Left lung (tissue), 10 donors: ENCODE data around the gene EIF5B. TPM values are rescaled to one million over a fixed set of nuclear protein-coding genes. Genes with fewer than 3 reads are reported as not detected.

Experiments
- ATAC-seq: fragments of 200-7000 bp; cut with Tn5 transposase; one replicate; pipeline ENCODE4 v1.9.1; 2020; ENCODE audit warnings: moderate library complexity
- DNase-seq, 4 donors: peaks; one replicate each; pipeline ENCODE4 v3.0.0-alpha.2; 2013 to 2020
- H3K27ac ChIP-seq, 2 donors: fragments of 200-600 bp; sonication (generic) in 1 of 2; one replicate each; pipeline versions ENCODE4 v1.5.0 to v1.8.0; 2020 to 2021
- H3K27me3 ChIP-seq, 2 donors: fragments of 200-600 bp; sonication (generic) in 1 of 2; one replicate each; pipeline versions ENCODE4 v1.5.0 to v1.8.0; 2020 to 2021
- H3K36me3 ChIP-seq, 2 donors: fragments of 200-600 bp; sonication (generic) in 1 of 2; one replicate each; pipeline versions ENCODE4 v1.5.0 to v1.8.0; 2020 to 2021
- H3K4me1 ChIP-seq, 2 donors: fragments of 200-600 bp; one replicate each; pipeline ENCODE4 v1.8.0; 2021
- H3K4me3 ChIP-seq, 2 donors: fragments of 200-600 bp; sonication (generic) in 1 of 2; one replicate each; pipeline versions ENCODE4 v1.5.0 to v1.8.0; 2020 to 2021; ENCODE audit warnings: mild to moderate bottlenecking in 1 of 2
- H3K9me3 ChIP-seq, 2 donors: fragments of 200-600 bp; sonication (generic) in 1 of 2; one replicate each; pipeline versions ENCODE4 v1.5.0 to v1.8.0; 2020 to 2021
- intact Hi-C, 2 donors: fragments of 100-400 bp; cut with DNase I; formaldehyde crosslinking; loops; one replicate each; pipeline versions ENCODE4 v1.11.2 to v1.14.2; 2022
- polyA plus RNA-seq, 6 donors: library from polyadenylated mRNA; unstranded; fragments of 120-200 nt; gene quantifications; one replicate each; pipeline ENCODE4 v1.2.1, GENCODE V29; 2013; ENCODE audit not compliant: insufficient read length in 6 of 6
- total RNA-seq, 2 donors: library from RNA; stranded (reverse); fragmentation: NEBNext Ultra II Directional; extraction: Animal tissue kit (Norgen Biotek cat#: 25700); gene quantifications; one replicate each; pipeline ENCODE4 v1.2.1, GENCODE V29; 2021
- TF ChIP-seq, protein P1 (sequence below), 2 donors: fragments of 200-600 bp; sonication (generic) in 1 of 2; IDR thresholded peaks; one replicate each; pipeline versions ENCODE4 v1.5.0 to v1.8.0; 2021; ENCODE audit warnings: antibody characterized with exemption in 2 of 2
- donor health status: DM: no; HTN: yes; CAD: no.
- donor health status: DM: no; HTN: no; CAD: no.

Gene EIF5B
- total and polyA plus RNA-seq, 8 donors = 27.6 to 66.0 (median 59.1) TPM

DNA sequence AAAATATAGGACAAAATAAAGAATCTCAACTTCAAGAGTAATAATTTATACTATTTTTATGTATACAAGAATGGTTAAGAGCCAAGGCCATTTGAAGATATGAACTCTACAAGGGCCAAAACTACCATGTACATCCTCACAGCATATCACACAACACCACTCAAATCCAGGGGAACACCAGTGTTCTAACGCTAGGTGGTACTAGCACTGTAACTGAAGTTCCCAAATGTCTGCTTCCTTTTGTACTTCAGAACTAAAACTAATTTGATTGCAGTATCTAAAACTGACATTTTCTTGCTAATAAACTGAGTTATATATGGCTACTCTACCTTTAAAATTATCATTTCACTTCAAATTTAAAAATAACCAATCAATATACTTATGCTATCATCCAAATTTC is 105.6 kb downstream of the EIF5B start:
- ATAC-seq (peak; percentile 65), DNase-seq (no peak)

DNA sequence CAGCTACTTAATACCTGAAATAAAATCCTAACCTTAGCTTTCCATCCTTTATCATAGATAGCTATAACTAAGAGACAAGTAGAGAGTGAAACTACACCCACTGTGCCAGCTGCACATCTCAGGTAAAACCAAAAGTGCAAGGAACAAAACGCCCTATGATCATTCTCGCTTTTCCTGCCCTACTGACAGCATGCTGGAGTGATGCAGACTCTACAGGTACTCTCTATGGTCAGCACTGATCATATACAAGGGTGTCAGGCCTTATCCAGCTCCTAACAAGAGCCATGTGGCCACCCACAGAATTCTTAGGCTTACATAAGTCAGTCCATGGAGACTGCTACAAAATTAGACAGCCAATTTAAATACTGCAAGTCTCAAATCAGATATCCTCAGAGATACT is 107.0 kb downstream of the EIF5B start:
- Histone ChIP-seq H3K4me1 (no peaks in the 10 kb centered on the region), H3K4me3 (no peak overlapping the region), H3K27ac (no peak overlapping the region), H3K27me3 (no peaks in the 10 kb centered on the region), H3K36me3 (peaks cover 0 to 52% of the 10 kb centered on the region in 2 donors), H3K9me3 (no peaks in the 10 kb centered on the region)
- ATAC-seq (no peak), DNase-seq (no peak)
- TF ChIP-seq, protein P1, sequence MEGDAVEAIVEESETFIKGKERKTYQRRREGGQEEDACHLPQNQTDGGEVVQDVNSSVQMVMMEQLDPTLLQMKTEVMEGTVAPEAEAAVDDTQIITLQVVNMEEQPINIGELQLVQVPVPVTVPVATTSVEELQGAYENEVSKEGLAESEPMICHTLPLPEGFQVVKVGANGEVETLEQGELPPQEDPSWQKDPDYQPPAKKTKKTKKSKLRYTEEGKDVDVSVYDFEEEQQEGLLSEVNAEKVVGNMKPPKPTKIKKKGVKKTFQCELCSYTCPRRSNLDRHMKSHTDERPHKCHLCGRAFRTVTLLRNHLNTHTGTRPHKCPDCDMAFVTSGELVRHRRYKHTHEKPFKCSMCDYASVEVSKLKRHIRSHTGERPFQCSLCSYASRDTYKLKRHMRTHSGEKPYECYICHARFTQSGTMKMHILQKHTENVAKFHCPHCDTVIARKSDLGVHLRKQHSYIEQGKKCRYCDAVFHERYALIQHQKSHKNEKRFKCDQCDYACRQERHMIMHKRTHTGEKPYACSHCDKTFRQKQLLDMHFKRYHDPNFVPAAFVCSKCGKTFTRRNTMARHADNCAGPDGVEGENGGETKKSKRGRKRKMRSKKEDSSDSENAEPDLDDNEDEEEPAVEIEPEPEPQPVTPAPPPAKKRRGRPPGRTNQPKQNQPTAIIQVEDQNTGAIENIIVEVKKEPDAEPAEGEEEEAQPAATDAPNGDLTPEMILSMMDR (IDR thresholded peaks at IDR 0.05) = no peak
- intact Hi-C loops = no loop called here

More for the DNA sequence above, 105.6 kb downstream of the EIF5B start:
- intact Hi-C loops = no loop called here
- Histone ChIP-seq H3K36me3 (peaks cover 0 to 49% of the 10 kb centered on the region in 2 donors), H3K27me3 (no peaks in the 10 kb centered on the region), H3K9me3 (no peaks in the 10 kb centered on the region), H3K4me1 (no peaks in the 10 kb centered on the region), H3K27ac (no peak overlapping the region), H3K4me3 (no peak overlapping the region)
- TF ChIP-seq, protein P1 (IDR thresholded peaks at IDR 0.05) = no peak

DNA sequence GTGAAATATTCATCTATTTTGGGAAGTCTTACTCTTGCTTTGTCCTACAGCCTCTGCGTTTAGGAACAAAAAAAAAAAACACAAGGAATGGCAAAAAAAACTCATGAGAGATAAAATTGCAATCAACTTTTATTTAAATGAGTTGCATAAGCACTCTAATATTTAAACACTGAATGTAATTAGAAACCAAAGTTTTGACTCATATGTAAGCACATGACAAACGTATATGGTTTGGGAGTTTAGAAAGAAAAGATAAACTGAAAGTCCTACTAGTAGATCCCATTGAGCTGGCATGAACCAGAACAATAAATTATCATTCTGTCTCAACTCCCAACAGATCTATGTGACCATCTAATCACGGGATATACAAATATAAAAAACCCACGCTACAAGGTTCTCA is 107.9 kb downstream of the EIF5B start:
- Histone ChIP-seq H3K27me3 (no peaks in the 10 kb centered on the region), H3K4me1 (no peaks in the 10 kb centered on the region), H3K4me3 (no peak overlapping the region), H3K36me3 (peaks cover 0 to 50% of the 10 kb centered on the region in 2 donors), H3K27ac (no peak overlapping the region), H3K9me3 (no peaks in the 10 kb centered on the region)
- ATAC-seq = no peak
- TF ChIP-seq, protein P1 (IDR thresholded peaks at IDR 0.05) = no peak
- no peak for DNase-seq
- intact Hi-C loops = no loop called here

DNA sequence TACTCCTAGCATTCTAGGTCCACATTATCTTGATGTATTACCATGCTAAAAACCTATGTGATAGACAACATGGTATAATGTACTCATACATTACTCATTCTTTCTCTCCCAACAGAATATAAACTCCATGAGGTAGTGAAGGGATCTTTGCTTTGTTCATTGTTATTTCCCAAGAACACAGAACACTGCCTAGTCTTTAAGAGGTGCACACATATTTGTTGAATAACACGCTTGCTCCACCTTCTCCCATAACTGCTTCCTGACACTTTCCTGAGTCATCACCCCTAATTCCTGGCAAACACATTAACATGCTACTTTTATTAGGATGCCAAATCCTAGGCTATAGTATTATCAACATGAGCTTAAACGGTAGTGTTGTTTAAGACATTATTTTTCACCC is 111.4 kb downstream of the EIF5B start:
- ATAC-seq (no peak), DNase-seq (no peak)
- Histone ChIP-seq H3K36me3 (peaks cover 0 to 56% of the 10 kb centered on the region in 2 donors), H3K9me3 (no peaks in the 10 kb centered on the region), H3K27ac (no peak overlapping the region), H3K27me3 (no peaks in the 10 kb centered on the region), H3K4me1 (peaks cover 0 to 3% of the 10 kb centered on the region in 2 donors), H3K4me3 (no peak overlapping the region)
- TF ChIP-seq, protein P1 (IDR thresholded peaks at IDR 0.05) = no peak
- intact Hi-C loops = no loop called here

DNA sequence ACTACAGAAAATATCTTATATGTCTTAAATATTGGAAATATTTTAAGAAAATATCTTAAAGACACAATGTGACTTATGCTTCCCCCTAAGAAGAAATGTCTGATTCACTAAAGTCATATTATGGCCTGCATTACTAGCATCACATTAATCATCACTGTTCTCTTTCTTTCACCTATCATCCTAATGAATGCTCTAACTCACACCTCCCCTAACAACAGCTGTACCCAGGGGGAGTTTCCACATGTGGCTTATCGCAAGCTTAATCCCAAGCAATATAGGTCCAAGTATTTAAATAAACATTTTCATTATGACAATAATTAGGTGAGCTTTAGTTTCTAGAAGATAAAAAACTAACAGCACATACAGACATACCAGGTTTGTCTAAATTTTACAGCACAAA is 113.0 kb downstream of the EIF5B start:
- Histone ChIP-seq H3K27ac (no peak overlapping the region), H3K4me3 (no peak overlapping the region), H3K9me3 (no peaks in the 10 kb centered on the region), H3K27me3 (no peaks in the 10 kb centered on the region), H3K4me1 (peaks cover 0 to 3% of the 10 kb centered on the region in 2 donors), H3K36me3 (peaks cover 0 to 71% of the 10 kb centered on the region in 2 donors)
- no peak for DNase-seq
- intact Hi-C loops = no loop called here
- TF ChIP-seq, protein P1 (IDR thresholded peaks at IDR 0.05) = no peak
- ATAC-seq = no peak

Other genes with a start within 250 kb of the EIF5B start
- gene C2orf15, start 195.7 kb upstream of the EIF5B start, total RNA-seq = 1 to 10 TPM; 3.4 to 4.0 TPM
- 1 to 10 TPM; 7.1 to 8.7 (median 7.6) TPM for gene C2orf15, start 195.7 kb upstream of the EIF5B start, polyA plus RNA-seq
- 1 to 10 TPM; 3.7 to 8.4 TPM for gene TSGA10, start 182.4 kb upstream of the EIF5B start, total RNA-seq
- gene TSGA10, start 182.4 kb upstream of the EIF5B start, polyA plus RNA-seq = 10 to 100 TPM; 14.5 to 19.8 (median 15.4) TPM
- 1 to 10 TPM; 5.6 to 7.2 TPM for gene LIPT1, start 182.4 kb upstream of the EIF5B start, total RNA-seq
- gene LIPT1, start 182.4 kb upstream of the EIF5B start, polyA plus RNA-seq = 10 to 100 TPM; 16.1 to 20.3 (median 17.2) TPM
- 10 to 100 TPM; 20.1 to 24.5 TPM for gene MITD1, start 156.3 kb upstream of the EIF5B start, total RNA-seq
- 10 to 100 TPM; 39.8 to 62.7 (median 49.8) TPM for gene MITD1, start 156.3 kb upstream of the EIF5B start, polyA plus RNA-seq
- gene MRPL30, start 156.2 kb upstream of the EIF5B start, total RNA-seq = 10 to 100 TPM; 19.7 to 21.2 TPM
- gene MRPL30, start 156.2 kb upstream of the EIF5B start, polyA plus RNA-seq = 10 to 100 TPM; 46.9 to 58.8 (median 52.6) TPM
- not detected for gene LYG2, start 81.7 kb upstream of the EIF5B start, total RNA-seq
- under 1 TPM; 0.20 to 0.74 (median 0.57) TPM for gene LYG2, start 81.7 kb upstream of the EIF5B start, polyA plus RNA-seq
- 1 to 10 TPM in 1 of 2 donors, under 1 TPM in 1; 0.93 to 1.4 TPM for gene LYG1, start 36.2 kb upstream of the EIF5B start, total RNA-seq
- gene LYG1, start 36.2 kb upstream of the EIF5B start, polyA plus RNA-seq = 1 to 10 TPM; 2.0 to 3.6 (median 2.8) TPM
- gene TXNDC9, start 1.1 kb upstream of the EIF5B start, total RNA-seq = 10 to 100 TPM; 27.2 to 35.9 TPM
- gene TXNDC9, start 1.1 kb upstream of the EIF5B start, polyA plus RNA-seq = 10 to 100 TPM; 33.7 to 43.7 (median 36.0) TPM
- 10 to 100 TPM; 43.7 to 51.1 TPM for gene REV1, start 152.6 kb downstream of the EIF5B start, total RNA-seq
- gene REV1, start 152.6 kb downstream of the EIF5B start, polyA plus RNA-seq = 10 to 100 TPM; 58.2 to 77.9 (median 70.5) TPM